ENCODE measurements around the gene POMZP3. TPM values are rescaled to one million over a fixed set of nuclear protein-coding genes. Genes with fewer than 3 reads are reported as not detected.

Gene POMZP3
- 10.8 and 15.0 TPM in 2 replicates for total RNA-seq

GRCh38 chr7:76626989-76627642, at the start of gene POMZP3:
Gene POMZP3 (minus strand): TSS chr7:76627279. CDS start chr7:76626064, 1,215 bp downstream.

Other genes starting within 250 kb of the POMZP3 start
- gene SSC4D, start 217.6 kb downstream of the POMZP3 start, total RNA-seq, result 0.13 and 0.14 TPM in 2 replicates
- 0.53 and 3.1 TPM in 2 replicates for gene ZP3, start 202.3 kb downstream of the POMZP3 start, total RNA-seq
- gene DTX2, start 165.6 kb downstream of the POMZP3 start, total RNA-seq, result 5.3 and 6.5 TPM in 2 replicates
- gene UPK3B, start 116.7 kb downstream of the POMZP3 start, total RNA-seq, result 0.13 TPM in 1 of 2 replicates, not detected in the other
- not detected in 2 replicates for gene SPDYE16, start 84.0 kb downstream of the POMZP3 start, total RNA-seq